GM23338 (cell line): ENCODE data around the gene RLF.

Source experiments
- CREB1 ChIP-seq: fragments of 250-450 bp; sonication (Bioruptor Pico); IDR thresholded peaks from 2 replicates; pipeline ENCODE4 v1.5.0; 2020; ENCODE audit warnings: low read depth, mild to moderate bottlenecking, moderate library complexity
- EZH2 ChIP-seq: fragments of 200-600 bp; sonication (generic); IDR thresholded peaks from one replicate; pipeline ENCODE4 v1.8.0; 2017; ENCODE audit warnings: antibody characterized with exemption, mild to moderate bottlenecking, low read depth; ENCODE audit not compliant: unreplicated experiment
- EZH2phosphoT487 ChIP-seq: fragments of 200-600 bp; sonication (generic); IDR thresholded peaks from one replicate; pipeline ENCODE4 v1.8.1; 2018; ENCODE audit warnings: antibody characterized with exemption; ENCODE audit not compliant: unreplicated experiment
- JUNB ChIP-seq: IDR thresholded peaks from one replicate; pipeline ENCODE4 v1.6.1; 2016; ENCODE audit warnings: antibody characterized with exemption; ENCODE audit not compliant: unreplicated experiment
- POLR2AphosphoS5 ChIP-seq: IDR thresholded peaks from 2 replicates; pipeline ENCODE4 v1.6.1; 2016; ENCODE audit warnings: antibody characterized with exemption, low read depth
- REST ChIP-seq: IDR thresholded peaks from one replicate; pipeline ENCODE4 v1.6.1; 2018; ENCODE audit warnings: antibody characterized with exemption; ENCODE audit not compliant: unreplicated experiment
- STAT1 ChIP-seq: IDR thresholded peaks from one replicate; pipeline ENCODE4 v1.6.1; 2016; ENCODE audit warnings: antibody characterized with exemption; ENCODE audit not compliant: unreplicated experiment
- ZNF114 ChIP-seq: fragments of 250-450 bp; sonication (Bioruptor Pico); IDR thresholded peaks from 2 replicates; pipeline ENCODE4 v1.5.0; 2020; ENCODE audit warnings: mild to moderate bottlenecking, moderate library complexity
- ZNF331 ChIP-seq: fragments of 250-450 bp; sonication (Bioruptor Pico); IDR thresholded peaks from 2 replicates; pipeline ENCODE4 v1.5.0; 2020; ENCODE audit warnings: low read depth, mild to moderate bottlenecking, moderate library complexity
- TF ChIP-seq, protein P1 (sequence below), 2 experiments: fragments of 200-600 bp in 1 of 2; sonication (generic) in 1 of 2; conservative IDR thresholded peaks; 2 replicates each; pipeline versions ENCODE4 v1.5.1 to v1.6.1; 2016 to 2017; ENCODE audit warnings: antibody characterized with exemption in 2 of 2, low read depth in 2 of 2, mild to moderate bottlenecking in 2 of 2, moderate library complexity in 1 of 2

DNA sequence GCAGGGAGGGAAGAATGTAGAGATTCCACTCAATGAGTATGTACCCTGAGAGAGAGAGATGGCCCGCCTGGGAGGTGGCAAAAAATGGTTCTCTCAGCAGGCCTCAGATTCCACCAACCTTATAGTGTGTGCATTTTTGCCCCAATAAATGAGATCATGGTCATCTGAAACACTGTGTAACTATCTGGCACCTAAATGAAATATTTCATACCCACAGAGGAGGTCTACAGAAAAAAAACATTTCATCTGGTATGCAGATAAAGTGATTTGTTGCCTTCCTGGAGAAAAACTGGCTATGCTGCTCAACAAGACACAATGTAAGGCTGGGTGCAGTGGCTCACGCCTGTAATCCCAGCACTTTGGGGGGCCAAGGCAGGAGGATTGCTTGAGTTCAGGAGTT lies 91.4 kb downstream of the RLF start:
- TF ChIP-seq EZH2 (no peak), JUNB (no peak), EZH2phosphoT487 (no peak), POLR2AphosphoS5 (no peak), CREB1 (CRISPR knock-in tag) (no peak), REST (no peak), ZNF331 (CRISPR knock-in tag) (no peak), ZNF114 (CRISPR knock-in tag) (no peak), STAT1 (no peak)
- TF ChIP-seq, protein P1, sequence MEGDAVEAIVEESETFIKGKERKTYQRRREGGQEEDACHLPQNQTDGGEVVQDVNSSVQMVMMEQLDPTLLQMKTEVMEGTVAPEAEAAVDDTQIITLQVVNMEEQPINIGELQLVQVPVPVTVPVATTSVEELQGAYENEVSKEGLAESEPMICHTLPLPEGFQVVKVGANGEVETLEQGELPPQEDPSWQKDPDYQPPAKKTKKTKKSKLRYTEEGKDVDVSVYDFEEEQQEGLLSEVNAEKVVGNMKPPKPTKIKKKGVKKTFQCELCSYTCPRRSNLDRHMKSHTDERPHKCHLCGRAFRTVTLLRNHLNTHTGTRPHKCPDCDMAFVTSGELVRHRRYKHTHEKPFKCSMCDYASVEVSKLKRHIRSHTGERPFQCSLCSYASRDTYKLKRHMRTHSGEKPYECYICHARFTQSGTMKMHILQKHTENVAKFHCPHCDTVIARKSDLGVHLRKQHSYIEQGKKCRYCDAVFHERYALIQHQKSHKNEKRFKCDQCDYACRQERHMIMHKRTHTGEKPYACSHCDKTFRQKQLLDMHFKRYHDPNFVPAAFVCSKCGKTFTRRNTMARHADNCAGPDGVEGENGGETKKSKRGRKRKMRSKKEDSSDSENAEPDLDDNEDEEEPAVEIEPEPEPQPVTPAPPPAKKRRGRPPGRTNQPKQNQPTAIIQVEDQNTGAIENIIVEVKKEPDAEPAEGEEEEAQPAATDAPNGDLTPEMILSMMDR (conservative IDR thresholded peaks at IDR 0.05; ENCODE audit: low read depth in 2 of 2), result no peak
